ENCODE data around the gene CHAC1. TPM values are rescaled to one million over a fixed set of nuclear protein-coding genes. Genes with fewer than 3 reads are reported as not detected.

Gene CHAC1
- total RNA-seq, 6 experiments from 2014 or later = 0.22 to 11.6 (median 0.97) TPM

DNA sequence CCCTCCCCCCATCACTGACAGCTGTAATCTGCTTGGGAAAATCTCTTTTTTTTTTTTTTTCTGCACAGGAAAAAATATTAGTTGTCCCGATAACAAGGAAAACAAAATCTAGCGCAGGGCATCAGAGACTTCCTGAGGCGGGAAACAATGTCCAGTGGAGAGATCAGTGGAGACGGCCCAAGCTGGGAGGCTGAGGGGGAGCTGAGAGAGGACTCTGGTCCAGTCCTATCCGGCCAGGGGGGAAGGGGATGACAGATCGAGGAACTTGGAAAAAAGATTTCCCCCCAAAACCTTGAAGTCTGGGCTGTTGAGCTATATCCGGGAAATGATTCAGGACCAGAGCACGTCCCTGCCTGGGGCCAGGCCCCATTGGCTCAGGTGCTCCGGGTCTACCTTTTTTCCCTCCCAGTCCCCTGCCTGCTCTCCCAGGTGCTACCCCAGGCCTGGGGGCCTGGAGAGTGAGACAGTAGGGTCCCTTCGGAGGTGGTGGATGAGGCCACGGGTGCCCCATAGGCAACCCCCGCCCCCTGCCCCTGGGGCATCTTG, 38.1 kb upstream of the CHAC1 start:
- peak overlapping the region in 1 of 3 donors; percentile 51 for H3K27ac ChIP-seq
- no peaks in the 10 kb centered on the region for H3K36me3 ChIP-seq
- WGBS (ENCODE audit: insufficient coverage, low coverage, low lambda C conversion rate, missing lambda C conversion rate) = 59% methylated on average over 9 of the region's 12 CpGs
- no peak overlapping the region for H3K4me3 ChIP-seq
- intact Hi-C loops (cut with DNase I) = no loop called here
- H3K27me3 ChIP-seq = no peaks in the 10 kb centered on the region
- peaks cover 0 to 20% (median 10%) of the 10 kb centered on the region in 4 donors for H3K4me1 ChIP-seq
- ATAC-seq (peak; percentile 27 to 61 (median 40)), DNase-seq (no peak)
- no peaks in the 10 kb centered on the region for H3K9me3 ChIP-seq
- TF ChIP-seq, protein P1, sequence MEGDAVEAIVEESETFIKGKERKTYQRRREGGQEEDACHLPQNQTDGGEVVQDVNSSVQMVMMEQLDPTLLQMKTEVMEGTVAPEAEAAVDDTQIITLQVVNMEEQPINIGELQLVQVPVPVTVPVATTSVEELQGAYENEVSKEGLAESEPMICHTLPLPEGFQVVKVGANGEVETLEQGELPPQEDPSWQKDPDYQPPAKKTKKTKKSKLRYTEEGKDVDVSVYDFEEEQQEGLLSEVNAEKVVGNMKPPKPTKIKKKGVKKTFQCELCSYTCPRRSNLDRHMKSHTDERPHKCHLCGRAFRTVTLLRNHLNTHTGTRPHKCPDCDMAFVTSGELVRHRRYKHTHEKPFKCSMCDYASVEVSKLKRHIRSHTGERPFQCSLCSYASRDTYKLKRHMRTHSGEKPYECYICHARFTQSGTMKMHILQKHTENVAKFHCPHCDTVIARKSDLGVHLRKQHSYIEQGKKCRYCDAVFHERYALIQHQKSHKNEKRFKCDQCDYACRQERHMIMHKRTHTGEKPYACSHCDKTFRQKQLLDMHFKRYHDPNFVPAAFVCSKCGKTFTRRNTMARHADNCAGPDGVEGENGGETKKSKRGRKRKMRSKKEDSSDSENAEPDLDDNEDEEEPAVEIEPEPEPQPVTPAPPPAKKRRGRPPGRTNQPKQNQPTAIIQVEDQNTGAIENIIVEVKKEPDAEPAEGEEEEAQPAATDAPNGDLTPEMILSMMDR (IDR thresholded peaks at IDR 0.05) = no peak
- TF ChIP-seq POLR2A (IDR thresholded peaks at IDR 0.05) = no peak

DNA sequence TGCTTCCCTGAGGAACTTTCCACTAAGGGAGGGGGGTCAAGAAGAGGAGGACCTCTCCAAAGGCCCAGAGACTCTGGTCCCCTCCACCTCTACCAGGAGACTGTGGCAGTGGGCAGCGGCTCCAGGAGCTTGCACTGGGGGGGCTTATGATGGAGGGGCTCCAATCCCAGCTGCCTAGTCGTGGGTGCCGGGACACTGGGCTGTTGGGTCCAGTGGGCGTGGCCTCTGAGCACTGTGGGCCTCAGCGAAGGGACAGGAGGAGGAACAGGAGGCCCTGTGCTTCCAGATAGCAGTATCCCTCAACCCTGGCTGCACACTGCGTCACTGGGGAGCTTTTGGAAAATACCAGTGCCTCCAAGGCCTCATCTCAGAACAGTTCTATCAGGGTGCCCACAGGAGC, 37.6 kb upstream of the CHAC1 start:
- H3K4me1 ChIP-seq = peaks cover 0 to 15% (median 7%) of the 10 kb centered on the region in 4 donors
- H3K4me3 ChIP-seq = no peak overlapping the region
- H3K27me3 ChIP-seq = no peaks in the 10 kb centered on the region
- DNase-seq (no peak), ATAC-seq (peak in 3 of 4 donors; percentile 13 to 46 (median 25))
- TF ChIP-seq POLR2A (IDR thresholded peaks at IDR 0.05) = no peak
- TF ChIP-seq, protein P1 (IDR thresholded peaks at IDR 0.05) = no peak
- WGBS (ENCODE audit: insufficient coverage, low coverage, low lambda C conversion rate, missing lambda C conversion rate) = no CpG with 5 or more reads among the region's 6 CpGs
- H3K9me3 ChIP-seq = no peaks in the 10 kb centered on the region
- H3K36me3 ChIP-seq = no peaks in the 10 kb centered on the region
- intact Hi-C loops (cut with DNase I) = no loop called here
- peak overlapping the region in 1 of 3 donors; percentile 51 for H3K27ac ChIP-seq

DNA sequence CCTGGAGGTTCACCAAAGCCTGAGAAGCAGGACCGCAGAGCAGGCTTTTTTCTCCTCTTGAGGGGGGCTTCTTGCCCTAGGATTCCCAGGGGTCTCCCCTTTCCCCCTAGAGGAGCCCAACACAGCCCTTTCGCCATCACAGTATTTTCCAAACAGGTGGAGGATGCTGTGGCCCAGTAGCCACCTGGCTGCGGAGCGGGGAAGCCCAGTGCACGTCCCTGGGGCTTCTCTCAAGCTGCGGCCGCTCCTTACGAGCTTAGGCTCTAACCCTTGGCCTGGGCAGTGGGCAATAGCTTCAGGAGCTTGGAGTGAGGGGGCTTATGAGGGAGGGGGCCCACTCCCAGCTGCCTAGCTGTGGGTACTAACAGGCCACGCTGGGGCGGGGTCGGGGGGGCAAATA, 35.7 kb upstream of the CHAC1 start:
- Histone ChIP-seq H3K9me3 (no peaks in the 10 kb centered on the region), H3K36me3 (no peaks in the 10 kb centered on the region), H3K4me1 (no peaks in the 10 kb centered on the region), H3K27ac (no peak overlapping the region), H3K27me3 (no peaks in the 10 kb centered on the region), H3K4me3 (no peak overlapping the region)
- no peak for DNase-seq
- intact Hi-C loops (cut with DNase I) = no loop called here
- TF ChIP-seq POLR2A (IDR thresholded peaks at IDR 0.05) = no peak
- TF ChIP-seq, protein P1 (IDR thresholded peaks at IDR 0.05) = no peak
- no peak for ATAC-seq
- 32% methylated on average over 3 of the region's 11 CpGs for WGBS (ENCODE audit: insufficient coverage, low coverage, low lambda C conversion rate, missing lambda C conversion rate)

DNA sequence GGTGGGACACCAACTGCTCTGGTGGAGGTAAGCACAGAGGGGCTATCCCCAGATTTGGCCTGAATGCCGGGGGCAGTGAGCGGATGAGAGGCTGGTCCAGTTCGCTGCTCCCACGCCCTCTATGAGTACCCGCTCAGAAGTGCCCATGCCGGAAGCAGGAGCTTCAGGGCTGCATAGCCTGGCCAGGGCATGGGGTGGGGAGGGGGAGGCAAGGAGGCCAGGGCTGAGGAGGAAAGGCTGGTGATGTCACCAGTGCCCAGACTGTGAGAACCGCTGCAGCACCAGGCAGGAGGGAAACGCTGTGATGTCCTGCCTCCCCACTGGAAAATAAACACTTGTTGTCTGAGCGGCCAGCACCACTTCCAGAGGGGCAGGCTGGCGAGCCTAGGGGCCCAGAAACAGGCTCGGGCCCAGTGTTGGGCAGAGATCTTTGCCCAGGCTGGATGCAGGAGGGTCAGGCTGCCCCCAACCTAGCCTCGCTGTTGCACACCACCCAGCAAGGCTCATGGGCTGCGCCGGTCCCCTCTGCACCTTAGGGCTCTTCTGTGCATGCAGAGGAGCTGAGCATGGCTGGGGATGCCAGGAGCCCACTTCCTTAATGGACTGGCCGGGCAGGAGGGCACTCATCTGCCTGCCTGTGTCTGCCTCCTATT, 35.0 kb upstream of the CHAC1 start:
- peak in 2 of 3 donors; percentile 22 to 41 for DNase-seq
- no peak overlapping the region for H3K4me3 ChIP-seq
- no peaks in the 10 kb centered on the region for H3K9me3 ChIP-seq
- intact Hi-C loops (cut with DNase I) = no loop called here
- peak in 3 of 4 donors; percentile 7 to 26 (median 8) for ATAC-seq
- TF ChIP-seq, protein P1 (IDR thresholded peaks at IDR 0.05) = no peak
- no peak for TF ChIP-seq POLR2A (IDR thresholded peaks at IDR 0.05)
- WGBS (ENCODE audit: insufficient coverage, low coverage, low lambda C conversion rate, missing lambda C conversion rate) = no CpG with 5 or more reads among the region's 15 CpGs
- H3K4me1 ChIP-seq = no peaks in the 10 kb centered on the region
- H3K27ac ChIP-seq = peak overlapping the region in 2 of 3 donors; percentile 21 to 60
- no peaks in the 10 kb centered on the region for H3K36me3 ChIP-seq
- no peaks in the 10 kb centered on the region for H3K27me3 ChIP-seq

Data from right lobe of liver (tissue), 6 donors.